Subcutaneous adipose tissue (tissue), 4 donors: ENCODE data around the gene INTS6L. TPM values are rescaled to one million over a fixed set of nuclear protein-coding genes. Genes with fewer than 3 reads are reported as not detected.

Source experiments
- total RNA-seq, 4 donors: library from RNA; depleted of rRNA; stranded (reverse); fragments of >200 nt; gene quantifications; one replicate each; pipeline ENCODE4 v1.1.0, GENCODE V29; 2016
- TF ChIP-seq, protein P1 (sequence below): fragments of 450-650 bp; IDR thresholded peaks from one replicate; pipeline ENCODE4 v1.5.1; 2016; ENCODE audit warnings: low read depth, mild to moderate bottlenecking, control low read depth, antibody characterized with exemption, moderate library complexity

INTS6L gene
- total RNA-seq, 4 donors from 2014 or later = 4.3 to 10.6 (median 9.6) TPM

DNA sequence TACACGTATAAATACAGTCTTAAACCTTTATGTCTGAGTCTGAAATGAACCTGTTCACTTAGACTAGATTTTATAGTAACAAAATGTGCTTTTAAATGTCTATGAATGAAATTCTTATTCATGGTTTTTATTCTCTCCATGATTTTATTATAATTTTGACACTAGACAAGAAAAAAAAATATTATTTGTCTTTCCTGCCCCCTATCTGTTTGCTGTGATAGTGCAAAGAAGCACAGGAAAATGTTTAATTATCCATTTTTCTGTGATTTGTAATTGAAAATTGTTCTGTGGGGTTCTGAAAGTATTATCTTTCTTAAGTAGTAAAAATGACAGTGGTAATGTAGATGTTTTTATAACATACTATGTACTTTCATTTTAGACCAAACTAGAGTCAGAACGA lies 52.0 kb downstream of the INTS6L start:
- TF ChIP-seq, protein P1, sequence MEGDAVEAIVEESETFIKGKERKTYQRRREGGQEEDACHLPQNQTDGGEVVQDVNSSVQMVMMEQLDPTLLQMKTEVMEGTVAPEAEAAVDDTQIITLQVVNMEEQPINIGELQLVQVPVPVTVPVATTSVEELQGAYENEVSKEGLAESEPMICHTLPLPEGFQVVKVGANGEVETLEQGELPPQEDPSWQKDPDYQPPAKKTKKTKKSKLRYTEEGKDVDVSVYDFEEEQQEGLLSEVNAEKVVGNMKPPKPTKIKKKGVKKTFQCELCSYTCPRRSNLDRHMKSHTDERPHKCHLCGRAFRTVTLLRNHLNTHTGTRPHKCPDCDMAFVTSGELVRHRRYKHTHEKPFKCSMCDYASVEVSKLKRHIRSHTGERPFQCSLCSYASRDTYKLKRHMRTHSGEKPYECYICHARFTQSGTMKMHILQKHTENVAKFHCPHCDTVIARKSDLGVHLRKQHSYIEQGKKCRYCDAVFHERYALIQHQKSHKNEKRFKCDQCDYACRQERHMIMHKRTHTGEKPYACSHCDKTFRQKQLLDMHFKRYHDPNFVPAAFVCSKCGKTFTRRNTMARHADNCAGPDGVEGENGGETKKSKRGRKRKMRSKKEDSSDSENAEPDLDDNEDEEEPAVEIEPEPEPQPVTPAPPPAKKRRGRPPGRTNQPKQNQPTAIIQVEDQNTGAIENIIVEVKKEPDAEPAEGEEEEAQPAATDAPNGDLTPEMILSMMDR = no peak

GRCh38 chrX:135581496-135581895 lies 61.0 kb downstream of the INTS6L start:
- TF ChIP-seq, protein P1 = no peak

DNA sequence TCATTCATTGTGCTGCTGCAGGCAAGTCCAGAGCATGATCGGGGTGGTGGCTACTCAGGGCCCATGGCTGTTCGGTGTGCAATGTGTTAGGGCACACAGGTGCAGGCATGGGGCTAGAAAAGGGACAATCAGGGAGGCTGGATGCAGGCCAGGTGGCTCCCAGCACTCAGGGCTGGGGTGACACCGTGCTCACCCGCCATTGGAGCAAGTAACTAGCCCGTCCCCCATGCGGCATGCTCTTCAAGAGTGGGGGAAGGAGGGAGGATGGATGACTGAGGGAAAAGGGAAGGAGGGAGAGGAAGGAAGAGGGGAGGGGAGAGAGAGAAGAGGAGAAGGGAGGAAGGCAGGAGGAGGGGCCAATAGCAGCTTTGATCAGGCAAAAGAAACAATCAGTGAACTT lies 64.7 kb downstream of the INTS6L start:
- TF ChIP-seq, protein P1 = no peak

- TF ChIP-seq, protein P1 = no peak
Measured at GRCh38 chrX:135591871-135592270, 71.4 kb downstream of the INTS6L start.

DNA sequence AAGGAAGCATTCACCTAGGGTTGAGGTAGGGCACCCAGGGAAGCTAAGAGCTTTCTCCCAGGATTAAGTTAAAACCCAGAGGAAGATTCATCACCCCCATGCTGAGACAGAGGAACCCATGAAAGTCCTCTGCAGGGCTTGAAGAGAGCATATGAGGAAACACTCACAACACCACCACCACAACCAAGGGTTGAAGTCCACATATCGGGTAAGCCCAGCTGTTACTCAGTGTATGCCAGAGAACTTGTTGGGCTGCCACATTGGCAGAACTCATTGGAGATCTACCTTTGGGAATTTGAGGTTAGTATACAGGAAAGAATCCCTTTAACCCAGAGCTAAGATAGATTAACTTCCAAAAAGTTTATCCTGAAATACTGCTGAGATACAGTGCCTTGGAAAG lies 75.1 kb downstream of the INTS6L start:
- TF ChIP-seq, protein P1 = no peak

DNA sequence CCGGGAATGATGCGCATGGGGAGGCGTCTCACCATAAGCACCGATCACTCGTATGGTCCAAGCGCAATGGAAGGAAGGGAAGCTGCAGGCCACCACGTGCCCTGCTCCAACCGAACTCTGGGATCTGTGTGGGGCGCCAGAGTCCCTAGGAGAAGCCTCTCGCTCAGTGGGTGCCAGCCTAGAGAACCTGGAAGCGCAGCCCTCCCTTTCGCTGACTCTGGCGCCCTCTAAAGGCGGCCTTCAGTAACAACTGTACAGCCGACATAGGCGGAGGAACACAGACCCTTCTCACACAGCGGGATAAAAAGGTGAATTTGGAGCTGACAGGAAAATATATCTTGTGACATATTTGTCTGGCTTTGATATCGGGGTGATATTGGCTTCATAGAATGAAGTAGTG lies 76.0 kb downstream of the INTS6L start:
- TF ChIP-seq, protein P1 = no peak

GRCh38 chrX:135605906-135606305 lies 85.4 kb downstream of the INTS6L start:
- TF ChIP-seq, protein P1 = no peak
